ENCODE results near the gene LONP1. TPM values are rescaled to one million over a fixed set of nuclear protein-coding genes. Genes with fewer than 3 reads are reported as not detected.
"Not testable (repeated sequence)": the region's sequence is repeated elsewhere in the genome, so short reads cannot be mapped to it uniquely, and the experiment has no call there.

LONP1 gene
- 100 to 1,000 TPM; 134 to 141 TPM for total RNA-seq

- CTCF ChIA-PET, result interaction anchor here (0.8 to 6.5 kb wide), 7 partner anchors 32 to 184 kb away, joined by 3 to 122 read pairs (median 5); partner anchors contain the start of genes NDUFA11, RPL36, SAFB and SAFB2
- ATAC-seq (peak; percentile 88), DNase-seq (peak; percentile 99)
- H3K4me1 Mint-ChIP-seq, result peaks cover 37% of the 10 kb centered on the region
- peaks cover 19% of the 10 kb centered on the region for H3K36me3 Mint-ChIP-seq
- H3K4me3 Mint-ChIP-seq, result peak within 1 kb of the TSS; percentile 92
- H3K27ac Mint-ChIP-seq, result peak within 1 kb of the TSS; percentile 98
- H3K27me3 Mint-ChIP-seq, result no peaks in the 10 kb centered on the region
- no peaks in the 10 kb centered on the region for H3K9me3 Mint-ChIP-seq (ENCODE audit: low read depth)
Observed at GRCh38 chr19:5719961-5720790, at the start of gene LONP1, which contains the start of gene CATSPERD. TSS of gene LONP1 (minus strand) at chr19:5720146. CDS start at chr19:5720132, 14 bp downstream. TSS of gene CATSPERD (plus strand) at chr19:5720637. CDS start at chr19:5720738, 101 bp downstream.

DNA sequence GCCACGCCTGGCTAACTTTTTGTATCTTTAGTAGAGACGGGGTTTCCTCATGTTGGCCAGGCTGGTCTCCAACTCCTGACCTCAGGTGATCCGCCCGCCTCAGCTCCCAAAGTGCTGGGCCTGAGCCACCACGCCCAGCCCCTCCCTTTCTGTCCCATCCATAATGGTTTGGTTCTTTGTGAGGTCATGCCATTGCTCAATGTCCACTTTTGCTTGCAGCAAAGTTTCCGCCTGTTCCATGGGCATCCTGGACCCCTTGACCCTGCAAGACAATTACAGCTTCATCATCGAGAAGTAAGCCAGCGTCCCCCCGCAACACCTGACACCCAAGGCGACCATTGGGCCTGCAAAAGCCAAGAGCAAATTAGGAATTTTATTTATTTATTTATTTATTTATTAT is 48.0 kb upstream of the LONP1 start:
- Mint-ChIP-seq H3K4me1 (no peaks in the 10 kb centered on the region), H3K27ac (no peak overlapping the region), H3K4me3 (no peak overlapping the region), H3K36me3 (no peaks in the 10 kb centered on the region), H3K9me3 (ENCODE audit: low read depth) (no peaks in the 10 kb centered on the region), H3K27me3 (no peaks in the 10 kb centered on the region)
- no peak for ATAC-seq
- CTCF ChIA-PET, result no interaction called here
- DNase-seq, result no peak

- ATAC-seq (no peak), DNase-seq (no peak)
- CTCF ChIA-PET, result no interaction called here
- Mint-ChIP-seq H3K27ac (no peak overlapping the region), H3K4me3 (no peak overlapping the region), H3K9me3 (ENCODE audit: low read depth) (peaks cover 5% of the 10 kb centered on the region), H3K27me3 (no peaks in the 10 kb centered on the region), H3K36me3 (no peaks in the 10 kb centered on the region), H3K4me1 (no peaks in the 10 kb centered on the region)
Observed at GRCh38 chr19:5765220-5765619, 45.3 kb upstream of the LONP1 start.

DNA sequence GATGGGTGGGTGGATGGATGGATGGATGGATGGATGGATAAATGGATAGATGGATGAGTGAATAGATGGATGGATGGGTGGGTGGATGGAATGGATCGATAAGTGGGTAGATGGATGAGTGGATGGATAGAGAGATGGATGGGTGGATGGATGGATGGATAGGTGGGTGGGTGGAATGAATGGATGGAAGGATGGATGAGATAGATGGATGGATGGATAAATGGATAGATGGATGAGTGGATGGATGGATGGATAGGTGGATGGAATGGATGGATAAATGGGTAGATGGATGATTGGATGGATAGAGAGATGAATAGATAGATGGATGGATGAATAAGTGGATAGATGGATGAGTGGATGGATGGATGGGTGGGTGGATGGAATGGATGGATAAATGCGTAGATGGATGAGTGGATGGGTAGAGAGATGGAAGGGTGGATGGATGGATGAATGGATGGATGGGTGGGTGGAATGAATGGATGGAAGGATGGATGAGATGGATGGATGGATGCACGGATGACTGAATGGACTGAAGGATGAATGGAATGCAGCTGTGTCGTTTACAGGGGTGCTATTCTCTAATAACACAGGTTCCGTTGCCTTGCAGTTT is 42.8 kb upstream of the LONP1 start:
- no peak overlapping the region for H3K4me3 Mint-ChIP-seq
- peaks cover 5% of the 10 kb centered on the region for H3K9me3 Mint-ChIP-seq (ENCODE audit: low read depth)
- H3K4me1 Mint-ChIP-seq, result no peaks in the 10 kb centered on the region
- no peak overlapping the region for H3K27ac Mint-ChIP-seq
- no peaks in the 10 kb centered on the region for H3K27me3 Mint-ChIP-seq
- CTCF ChIA-PET, result no interaction called here
- DNase-seq, result no peak
- no peak for ATAC-seq
- no peaks in the 10 kb centered on the region for H3K36me3 Mint-ChIP-seq

- Mint-ChIP-seq H3K27ac (no peak overlapping the region), H3K9me3 (ENCODE audit: low read depth) (no peaks in the 10 kb centered on the region), H3K4me1 (no peaks in the 10 kb centered on the region), H3K4me3 (no peak overlapping the region), H3K27me3 (peaks cover 2% of the 10 kb centered on the region), H3K36me3 (no peaks in the 10 kb centered on the region)
- DNase-seq (no peak), ATAC-seq (no peak)
- CTCF ChIA-PET, result interaction anchor here (0.7 kb wide), 1 partner anchor 41 kb away, joined by 4 read pairs; no protein-coding TSS in a partner anchor
Observed at GRCh38 chr19:5753743-5754142, 33.8 kb upstream of the LONP1 start.

DNA sequence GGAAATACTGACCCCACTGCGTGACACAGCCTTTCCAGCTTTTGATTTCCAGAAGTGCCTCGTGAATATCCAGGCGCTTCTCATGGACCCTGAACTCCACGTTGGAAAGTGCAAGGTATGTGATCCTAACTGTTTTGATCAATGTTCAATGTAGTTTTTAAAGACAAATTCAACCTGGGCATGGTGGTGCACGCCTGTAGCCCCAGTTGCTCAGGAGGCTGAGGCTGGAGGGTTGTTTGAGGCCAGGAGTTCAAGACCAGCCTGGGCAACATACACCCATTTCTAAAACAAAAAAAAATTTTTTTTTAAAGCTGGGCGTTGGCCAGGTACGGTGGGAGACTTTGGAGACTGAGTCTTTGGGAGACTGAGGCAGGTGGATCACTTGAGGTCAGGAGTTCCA is 31.8 kb upstream of the LONP1 start:
- Mint-ChIP-seq H3K27ac (no peak overlapping the region), H3K4me3 (no peak overlapping the region), H3K36me3 (no peaks in the 10 kb centered on the region), H3K4me1 (no peaks in the 10 kb centered on the region), H3K9me3 (ENCODE audit: low read depth) (no peaks in the 10 kb centered on the region), H3K27me3 (peaks cover 4% of the 10 kb centered on the region)
- no peak for ATAC-seq
- no peak for DNase-seq
- CTCF ChIA-PET, result no interaction called here

DNA sequence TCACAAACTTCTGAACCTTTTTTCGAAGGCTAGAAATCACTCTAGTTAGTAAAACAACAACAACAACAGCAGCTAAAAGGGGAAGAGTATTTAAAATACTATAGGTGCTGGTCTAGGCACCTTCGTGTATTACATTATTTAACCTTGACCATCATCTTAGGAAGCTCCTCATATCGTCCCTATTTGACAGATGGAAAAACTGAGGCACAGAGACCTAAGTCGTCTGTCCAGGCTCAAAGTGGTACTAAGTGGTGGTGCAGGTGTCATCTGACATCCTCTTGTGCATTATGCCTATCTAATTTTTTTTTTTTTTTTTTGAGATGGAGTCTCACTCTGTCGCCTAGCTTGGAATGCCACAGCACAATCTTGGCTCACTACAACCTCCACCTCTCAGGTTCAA is 29.6 kb upstream of the LONP1 start:
- H3K27ac Mint-ChIP-seq, result no peak overlapping the region
- no peaks in the 10 kb centered on the region for H3K4me1 Mint-ChIP-seq
- ATAC-seq (no peak), DNase-seq (no peak)
- CTCF ChIA-PET, result interaction anchor here (0.6 to 1.3 kb wide), 3 partner anchors 12 to 55 kb away, joined by 3 read pairs; no protein-coding TSS in a partner anchor
- no peaks in the 10 kb centered on the region for H3K36me3 Mint-ChIP-seq
- H3K27me3 Mint-ChIP-seq, result peaks cover 7% of the 10 kb centered on the region
- no peaks in the 10 kb centered on the region for H3K9me3 Mint-ChIP-seq (ENCODE audit: low read depth)
- no peak overlapping the region for H3K4me3 Mint-ChIP-seq

GRCh38 chr19:5748920-5749319 is 29.0 kb upstream of the LONP1 start:
- H3K36me3 Mint-ChIP-seq; H3K9me3 Mint-ChIP-seq (ENCODE audit: low read depth); H3K27me3 Mint-ChIP-seq; H3K27ac Mint-ChIP-seq; ATAC-seq; DNase-seq; H3K4me3 Mint-ChIP-seq; H3K4me1 Mint-ChIP-seq: not testable (repeated sequence)
- CTCF ChIA-PET, result interaction anchor here (1.1 to 1.3 kb wide), 2 partner anchors 20 to 55 kb away, joined by 3 read pairs; no protein-coding TSS in a partner anchor

GRCh38 chr19:5744999-5745398 is 25.1 kb upstream of the LONP1 start:
- H3K9me3 Mint-ChIP-seq (ENCODE audit: low read depth); H3K4me3 Mint-ChIP-seq; DNase-seq; H3K4me1 Mint-ChIP-seq; CTCF ChIA-PET; ATAC-seq; H3K27me3 Mint-ChIP-seq; H3K27ac Mint-ChIP-seq; H3K36me3 Mint-ChIP-seq: not testable (repeated sequence)

- no peak overlapping the region for H3K4me3 Mint-ChIP-seq
- no peak overlapping the region for H3K27ac Mint-ChIP-seq
- no peak for ATAC-seq
Observed at GRCh38 chr19:5743630-5744029, 23.7 kb upstream of the LONP1 start.

GRCh38 chr19:5742051-5742450 is 22.1 kb upstream of the LONP1 start:
- H3K4me3 Mint-ChIP-seq, result no peak overlapping the region
- H3K27ac Mint-ChIP-seq, result no peak overlapping the region
- H3K36me3 Mint-ChIP-seq, result no peaks in the 10 kb centered on the region
- peaks cover 3% of the 10 kb centered on the region for H3K27me3 Mint-ChIP-seq
- ATAC-seq (no peak), DNase-seq (no peak)
- CTCF ChIA-PET, result no interaction called here
- H3K4me1 Mint-ChIP-seq, result no peaks in the 10 kb centered on the region
- H3K9me3 Mint-ChIP-seq (ENCODE audit: low read depth), result no peaks in the 10 kb centered on the region

More at GRCh38 chr19:5743630-5744029, 23.7 kb upstream of the LONP1 start:
- H3K9me3 Mint-ChIP-seq (ENCODE audit: low read depth), result no peaks in the 10 kb centered on the region
- peaks cover 5% of the 10 kb centered on the region for H3K27me3 Mint-ChIP-seq
- no peaks in the 10 kb centered on the region for H3K4me1 Mint-ChIP-seq
- CTCF ChIA-PET, result no interaction called here
- DNase-seq, result no peak
- no peaks in the 10 kb centered on the region for H3K36me3 Mint-ChIP-seq

DNA sequence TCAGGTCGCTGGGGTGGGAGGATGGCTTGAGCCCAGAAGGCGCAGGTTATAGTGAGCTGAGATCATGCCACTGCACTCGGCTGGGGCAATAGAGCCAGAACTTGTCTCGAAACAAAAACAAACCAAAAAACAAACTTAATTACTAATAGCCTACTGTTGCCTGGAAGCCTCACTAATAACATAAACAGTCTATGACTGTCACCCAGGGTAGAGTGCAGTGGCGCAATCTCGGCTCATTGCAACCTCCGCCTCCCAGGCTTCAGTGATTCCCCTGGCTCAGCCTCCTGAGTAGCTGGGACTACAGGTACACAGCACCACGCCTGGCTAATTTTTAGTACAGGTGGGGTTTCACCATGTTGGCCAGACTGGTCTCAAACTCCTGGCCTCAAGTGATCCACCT is 18.5 kb upstream of the LONP1 start:
- H3K4me3 Mint-ChIP-seq, result no peak overlapping the region
- no peak for DNase-seq
- CTCF ChIA-PET, result no interaction called here
- no peaks in the 10 kb centered on the region for H3K4me1 Mint-ChIP-seq
- no peak for ATAC-seq
- H3K36me3 Mint-ChIP-seq, result no peaks in the 10 kb centered on the region
- H3K9me3 Mint-ChIP-seq (ENCODE audit: low read depth), result no peaks in the 10 kb centered on the region
- H3K27ac Mint-ChIP-seq, result no peak overlapping the region
- H3K27me3 Mint-ChIP-seq, result peaks cover under 1% of the 10 kb centered on the region

DNA sequence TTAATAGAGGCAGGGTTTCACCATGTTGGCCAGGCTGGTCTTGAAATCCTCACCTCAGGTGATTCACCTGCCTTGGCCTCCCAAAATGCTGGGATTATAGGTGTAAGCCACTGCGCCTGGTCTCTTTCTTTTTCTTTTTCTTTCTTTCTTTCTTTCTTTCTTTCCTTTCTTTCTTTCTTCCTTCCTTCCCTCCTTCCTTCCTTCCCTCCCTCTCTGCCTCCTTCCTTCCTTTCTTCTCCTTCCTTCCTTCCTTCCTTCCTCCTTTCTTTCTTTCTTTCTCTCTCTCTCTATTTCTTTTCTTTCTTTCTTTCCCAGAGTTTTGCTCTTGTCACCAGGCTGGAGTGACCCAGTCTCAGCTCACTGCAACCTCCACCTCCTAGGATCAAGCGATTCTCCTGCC is 13.2 kb upstream of the LONP1 start:
- H3K27ac Mint-ChIP-seq, CTCF ChIA-PET: not testable (repeated sequence)

More for the DNA sequence above, 13.2 kb upstream of the LONP1 start:
- not testable (repeated sequence) for H3K36me3 Mint-ChIP-seq; DNase-seq; ATAC-seq; H3K9me3 Mint-ChIP-seq (ENCODE audit: low read depth); H3K4me1 Mint-ChIP-seq; H3K4me3 Mint-ChIP-seq; H3K27me3 Mint-ChIP-seq

Data from activated CD8-positive, alpha-beta memory T cell treated with anti-CD3 and anti-CD28 coated beads, Interleukin-2, amount 10 ng/mL, durations not matched to agents 7 days and 5 days (primary cell).